HG02678 (cell line): ENCODE results near the gene CCDC57.

Experiments used
- ATAC-seq: cut with Tn5 transposase; IDR thresholded peaks from one replicate; pipeline ENCODE4 v1.9.1; 2021; ENCODE audit warnings: mild to moderate bottlenecking, moderate library complexity; ENCODE audit not compliant: unreplicated experiment

The CCDC57 gene

GRCh38 chr17:82053130-82053529 is 159.5 kb downstream of the CCDC57 start:
- ATAC-seq, result no peak

GRCh38 chr17:82052638-82053059 is 160.0 kb downstream of the CCDC57 start:
- no peak for ATAC-seq

- no peak for ATAC-seq
Observed at GRCh38 chr17:82051776-82052637, 160.6 kb downstream of the CCDC57 start, which contains the start of the genes GPS1 and RFNG. GPS1 (plus strand) TSS chr17:82051898; CDS start chr17:82051932, 34 bp downstream. RFNG (minus strand) TSS chr17:82051811; CDS start chr17:82051766, 45 bp downstream.
